GM19239 (cell line): Measurements from ENCODE around the gene MYO16.

Experiments
- DNase-seq: peaks from one replicate; pipeline ENCODE4 v3.0.0; 2011; ENCODE audit warnings: low spot score; ENCODE audit not compliant: insufficient read length
- FAIRE-seq: peaks from 2 replicates; lab custom pipeline; 2011; peaks lifted over from hg19 to GRCh38; lab: Jason Lieb, UNC

The MYO16 gene

DNA sequence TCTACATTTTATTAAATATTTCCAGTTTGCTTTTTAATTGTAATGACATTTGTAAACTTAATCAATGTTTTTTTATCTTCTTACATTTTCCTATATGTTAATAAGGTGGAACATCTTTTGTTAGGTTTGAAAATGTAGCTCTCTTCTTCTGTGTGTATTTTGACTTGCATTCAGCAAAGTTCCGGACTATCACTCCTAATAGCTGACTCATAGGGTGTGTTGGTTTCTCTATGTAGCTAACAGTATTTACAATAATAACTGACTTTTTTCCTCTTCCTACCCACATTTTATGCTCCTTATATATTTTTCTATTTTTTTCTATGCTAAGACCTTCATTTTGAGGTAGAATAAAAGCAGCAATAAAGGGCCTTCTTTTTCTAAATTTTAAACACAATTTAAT is 28.1 kb downstream of the MYO16 start:
- FAIRE-seq, result no peak
- no peak for DNase-seq

DNA sequence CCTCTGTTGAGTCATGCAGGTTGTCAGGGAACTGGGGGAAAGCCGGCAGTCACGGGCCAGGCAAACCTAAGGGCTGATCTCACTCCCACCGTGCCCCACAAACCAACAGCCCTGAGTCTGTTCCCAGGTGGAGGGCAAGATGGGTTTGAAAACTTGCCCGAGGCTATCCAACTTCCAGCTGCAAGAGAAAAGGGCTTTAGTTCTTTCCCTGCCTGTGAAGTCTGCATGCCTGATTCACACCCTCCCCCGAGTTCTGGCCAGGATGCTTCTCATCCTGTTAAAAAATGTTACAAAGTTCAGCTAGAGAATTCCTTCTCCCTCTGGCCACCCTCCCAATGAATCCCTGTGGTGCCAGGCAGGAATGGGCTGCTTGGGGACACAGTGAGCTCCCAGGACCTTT is 33.1 kb downstream of the MYO16 start:
- FAIRE-seq (no peak), DNase-seq (no peak)

DNA sequence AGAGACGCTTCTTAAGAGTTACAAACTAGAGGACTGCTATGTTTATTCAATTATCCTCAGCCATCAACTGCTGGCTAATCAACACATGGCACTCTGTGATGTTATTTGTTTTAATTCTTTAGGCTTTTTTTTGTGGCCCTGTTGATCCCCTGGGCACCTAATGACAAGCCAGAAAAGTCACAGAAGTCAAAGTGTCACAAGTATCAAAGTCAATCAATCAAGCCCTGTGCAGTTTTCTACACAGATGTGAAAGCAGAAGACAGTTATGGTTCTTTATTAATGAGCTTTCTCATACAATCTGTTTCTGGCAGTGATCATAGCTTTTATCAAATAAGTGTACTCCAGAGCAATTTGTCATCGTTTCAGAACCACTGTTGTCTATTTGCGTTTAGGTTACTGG is 34.3 kb downstream of the MYO16 start:
- DNase-seq, result no peak
- no peak for FAIRE-seq

DNA sequence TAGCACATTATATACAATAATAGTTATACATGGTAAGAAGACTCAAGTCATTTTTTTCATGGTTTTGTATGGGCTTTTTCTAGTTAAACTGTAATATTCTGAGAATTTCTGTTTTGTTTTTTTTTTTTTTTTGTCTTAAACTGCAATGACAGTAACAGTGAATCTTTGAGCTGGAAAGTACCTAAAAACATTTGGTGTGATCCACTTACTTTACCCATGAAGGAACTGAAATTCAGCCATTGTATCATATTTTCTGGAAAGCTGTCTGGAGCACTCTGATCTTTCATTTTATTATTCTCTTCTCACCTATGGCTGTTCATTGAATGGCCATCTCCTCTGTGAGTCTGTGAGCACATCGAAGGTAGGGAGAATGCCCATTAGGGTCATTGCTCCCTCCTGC is 37.8 kb downstream of the MYO16 start:
- FAIRE-seq (no peak), DNase-seq (no peak)

DNA sequence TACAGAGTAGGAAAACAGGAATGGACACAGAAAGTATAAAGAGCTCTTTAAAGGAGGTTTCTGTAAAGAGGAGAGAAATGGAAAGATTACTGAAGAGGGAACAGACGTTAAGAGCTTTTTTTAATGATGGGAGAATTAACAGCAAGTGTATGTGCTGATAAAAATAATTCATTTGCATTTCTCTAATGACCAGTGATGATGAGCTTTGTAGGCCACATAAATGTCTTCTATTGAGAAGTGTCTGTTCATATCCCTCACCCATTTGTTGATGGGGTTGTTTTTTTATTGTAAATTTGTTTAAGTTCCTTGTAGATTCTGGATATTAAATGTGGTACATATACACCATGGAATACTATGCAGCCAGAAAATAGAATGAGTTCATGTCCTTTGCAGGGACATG is 40.0 kb downstream of the MYO16 start:
- no peak for FAIRE-seq
- DNase-seq, result no peak

DNA sequence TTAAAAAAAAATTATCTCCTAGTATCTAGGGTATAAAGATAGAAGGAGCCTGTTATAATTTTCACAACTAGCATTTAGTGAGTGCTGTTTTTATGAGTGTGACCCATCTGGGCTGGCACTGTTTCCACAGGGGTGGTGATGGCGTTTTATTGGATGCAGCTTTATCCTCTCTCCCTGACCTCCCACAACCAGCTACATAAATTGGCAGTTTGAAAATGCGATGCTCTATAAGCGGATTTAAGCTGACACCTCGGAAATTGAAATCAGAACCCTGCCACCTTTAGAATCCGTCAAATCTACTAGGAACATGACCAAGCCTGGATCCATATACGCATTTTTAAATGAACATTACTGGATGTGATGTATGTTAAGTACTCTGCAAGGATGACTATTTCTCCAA is 44.9 kb downstream of the MYO16 start:
- DNase-seq, result no peak
- no peak for FAIRE-seq

DNA sequence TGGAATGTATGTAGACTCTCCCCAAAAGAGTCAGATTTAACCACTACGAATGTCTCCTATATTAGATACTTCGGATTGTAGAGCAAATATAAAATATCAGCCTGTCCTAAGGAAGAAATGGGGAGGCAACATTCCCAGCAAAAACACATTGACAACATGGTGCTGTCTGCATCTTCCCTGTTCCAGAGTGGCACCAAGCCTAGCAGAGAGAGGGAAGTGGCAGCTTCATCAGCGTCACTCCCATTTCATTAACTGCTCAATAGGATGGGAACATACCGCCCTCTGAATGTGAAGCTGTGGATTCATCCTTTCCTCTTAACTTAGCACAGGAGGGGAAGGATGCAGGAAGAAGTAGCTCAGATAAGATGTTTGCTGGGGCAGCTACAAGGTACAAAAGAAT is 45.4 kb downstream of the MYO16 start:
- DNase-seq (no peak), FAIRE-seq (no peak)

DNA sequence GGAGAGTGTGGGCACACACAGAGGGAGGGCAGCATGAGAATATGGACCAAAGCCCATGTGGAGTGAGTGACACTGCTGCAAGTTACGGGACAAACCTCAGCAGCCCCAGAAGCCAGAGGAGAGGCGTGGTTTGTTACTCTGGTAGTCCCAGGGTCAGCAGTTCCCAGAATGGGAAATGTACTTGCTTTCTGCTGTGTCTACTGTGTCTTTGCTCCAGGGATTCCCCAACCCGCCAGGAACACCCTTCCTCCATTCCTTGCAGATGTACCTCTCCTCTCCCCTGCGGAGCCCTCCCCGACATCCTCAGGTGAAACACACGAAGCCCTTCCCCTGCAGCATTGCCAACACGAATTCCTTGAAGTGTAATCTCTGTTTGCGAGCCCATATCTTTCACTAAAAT is 47.2 kb downstream of the MYO16 start:
- FAIRE-seq (no peak), DNase-seq (no peak)

DNA sequence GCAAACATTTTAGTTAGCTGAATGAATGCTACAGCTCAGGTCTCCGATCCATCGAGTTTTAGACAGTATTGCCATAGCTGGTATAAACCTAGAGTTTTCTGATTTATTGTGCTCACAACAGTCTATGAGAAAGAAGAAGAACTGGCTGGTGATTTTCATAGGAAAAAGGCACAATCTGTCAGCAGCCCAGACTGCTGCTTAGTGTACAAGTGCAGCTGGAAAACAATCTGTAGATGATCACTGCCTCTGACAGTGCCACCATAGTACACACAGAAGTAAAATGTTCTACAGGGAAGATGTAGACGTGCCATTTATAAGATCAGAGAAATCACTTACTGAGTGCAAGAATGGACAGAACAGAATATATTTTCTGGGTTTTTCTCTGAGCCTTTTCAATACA is 48.4 kb downstream of the MYO16 start:
- FAIRE-seq (no peak), DNase-seq (no peak)

DNA sequence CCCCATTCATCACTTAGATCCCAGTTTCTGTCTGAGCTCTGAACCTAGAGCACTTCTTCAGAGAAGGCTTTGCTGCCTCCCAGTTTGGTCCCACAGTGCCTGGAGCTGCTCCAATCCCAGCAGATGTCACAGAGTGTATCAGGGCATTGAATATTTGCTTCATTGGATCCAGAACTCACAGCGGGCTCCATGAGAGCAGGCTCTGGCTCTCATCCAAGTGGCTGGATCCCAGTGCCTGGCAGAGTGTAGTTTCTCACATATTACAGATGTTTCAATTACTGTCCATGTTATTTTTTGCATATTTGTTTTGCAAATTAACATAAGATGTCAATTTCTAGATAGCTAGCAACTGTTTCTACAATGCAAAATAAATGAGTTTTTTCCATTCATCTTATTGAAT is 50.6 kb downstream of the MYO16 start:
- no peak for FAIRE-seq
- no peak for DNase-seq

DNA sequence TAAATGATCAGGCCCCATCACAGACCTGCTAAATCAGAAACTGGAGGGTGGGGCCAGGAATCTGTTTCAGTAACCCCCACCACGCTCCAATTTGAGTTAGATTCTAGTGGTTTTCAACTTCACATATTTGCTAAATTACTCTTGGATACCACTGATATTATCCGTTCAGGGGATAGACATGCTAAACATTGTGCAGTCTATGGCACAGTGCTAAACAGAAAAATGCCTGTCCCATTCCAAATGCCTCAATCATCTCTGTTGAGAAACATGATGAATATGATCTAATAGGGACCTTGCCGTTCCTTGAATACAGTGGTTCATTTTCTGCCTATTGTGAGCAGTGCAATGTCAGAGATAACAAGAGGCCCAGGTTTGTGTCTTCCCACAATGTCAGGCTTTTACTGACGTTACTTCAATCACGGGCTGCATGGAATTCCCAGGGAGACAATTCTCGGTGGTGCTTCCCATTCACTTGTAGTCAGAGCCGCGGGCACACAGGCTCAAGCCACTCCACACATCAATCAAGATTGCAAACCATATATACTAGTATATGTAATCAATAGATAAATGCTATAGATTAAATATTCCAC is 52.7 kb downstream of the MYO16 start:
- FAIRE-seq (no peak), DNase-seq (no peak)

DNA sequence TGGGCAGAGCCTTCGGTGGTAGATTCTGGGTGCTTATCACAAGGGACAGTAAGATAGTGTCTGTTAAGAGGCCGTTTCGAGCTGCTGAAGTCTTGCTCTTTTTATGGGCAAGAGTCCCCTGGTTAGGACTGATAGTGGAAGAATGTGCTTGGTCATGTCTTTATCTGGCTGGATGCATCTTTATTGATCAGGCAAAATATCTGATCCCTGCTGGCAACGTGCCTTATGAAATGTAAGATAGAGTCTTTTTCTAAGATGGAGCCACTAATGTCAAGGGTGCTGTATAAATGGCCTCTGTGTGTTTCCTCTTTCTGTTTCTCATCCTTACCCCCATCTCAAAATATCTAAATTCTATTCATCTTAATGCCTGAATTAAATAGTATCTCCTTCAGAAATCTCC is 53.3 kb downstream of the MYO16 start:
- DNase-seq (no peak), FAIRE-seq (no peak)

DNA sequence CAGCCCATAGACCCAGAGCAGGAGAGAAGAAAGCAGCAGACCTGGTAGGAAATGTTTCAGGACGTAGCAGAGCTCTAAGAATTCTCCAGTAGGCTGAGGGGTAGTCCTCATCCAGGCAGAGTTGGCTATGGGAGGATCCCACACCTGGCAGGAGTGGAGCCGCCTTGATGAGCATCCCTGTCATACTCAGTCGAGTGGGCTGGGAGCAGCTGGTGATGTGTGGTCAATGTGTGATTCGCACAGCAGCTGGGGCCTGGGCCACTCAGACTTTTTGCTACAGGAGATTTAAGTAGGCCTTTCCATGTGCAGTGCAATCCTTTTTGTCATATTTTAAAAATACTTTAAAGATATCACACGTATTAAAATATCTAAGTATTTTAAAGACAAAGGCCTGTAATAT is 56.6 kb downstream of the MYO16 start:
- FAIRE-seq (no peak), DNase-seq (no peak)

DNA sequence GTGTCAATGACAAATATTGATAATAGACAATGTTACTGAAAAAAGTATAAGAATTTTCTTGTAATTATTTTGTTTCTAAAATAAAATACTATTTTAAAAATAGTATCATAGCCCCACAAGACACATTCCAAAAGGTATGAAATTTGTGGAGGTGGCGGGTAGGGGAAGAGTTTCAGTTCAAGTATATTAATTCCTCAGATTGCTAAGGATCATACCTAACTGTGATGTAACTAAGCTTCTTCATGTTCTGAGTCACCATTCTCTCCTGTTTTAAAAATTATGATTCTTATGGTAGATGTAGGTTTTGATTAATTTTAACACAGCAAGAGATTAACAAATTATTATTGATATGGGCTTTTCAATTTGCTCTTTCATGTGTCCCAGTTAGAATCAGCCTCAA is 61.3 kb downstream of the MYO16 start:
- DNase-seq, result no peak
- FAIRE-seq, result no peak

DNA sequence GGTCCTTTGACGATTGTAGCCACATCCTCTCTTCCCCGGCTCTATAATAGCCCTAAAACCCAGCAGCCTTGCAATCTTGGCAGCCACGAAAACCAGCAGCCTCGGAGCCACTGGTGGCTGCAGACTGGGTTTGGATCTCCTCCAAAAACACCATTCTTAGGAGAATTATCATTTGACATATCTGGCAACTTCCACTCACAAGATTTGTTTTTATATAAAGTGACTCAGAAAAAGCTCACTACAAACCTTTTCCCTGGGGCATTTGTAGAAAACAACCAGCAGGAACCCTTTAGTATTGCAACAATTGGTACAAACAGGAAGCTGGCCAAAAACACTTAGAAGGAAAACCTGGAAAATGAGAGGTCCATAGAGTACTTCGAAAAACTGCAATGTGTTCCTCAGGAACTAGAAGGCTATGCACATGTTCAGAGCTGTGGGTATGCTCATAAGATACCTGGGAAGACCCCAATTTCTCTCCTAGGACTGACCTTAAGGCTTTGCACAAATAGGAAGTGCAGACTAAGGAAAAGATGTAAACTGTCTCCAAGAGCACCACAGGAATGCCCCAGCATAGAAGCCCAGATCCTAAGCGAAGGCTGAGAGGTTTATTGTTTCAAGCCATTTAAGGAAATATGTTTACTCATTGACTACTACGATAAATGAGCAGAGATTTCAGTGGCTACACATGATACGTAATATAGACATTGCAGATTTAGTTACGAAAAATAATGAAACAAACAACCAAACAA is 71.2 kb downstream of the MYO16 start:
- FAIRE-seq, result no peak

DNA sequence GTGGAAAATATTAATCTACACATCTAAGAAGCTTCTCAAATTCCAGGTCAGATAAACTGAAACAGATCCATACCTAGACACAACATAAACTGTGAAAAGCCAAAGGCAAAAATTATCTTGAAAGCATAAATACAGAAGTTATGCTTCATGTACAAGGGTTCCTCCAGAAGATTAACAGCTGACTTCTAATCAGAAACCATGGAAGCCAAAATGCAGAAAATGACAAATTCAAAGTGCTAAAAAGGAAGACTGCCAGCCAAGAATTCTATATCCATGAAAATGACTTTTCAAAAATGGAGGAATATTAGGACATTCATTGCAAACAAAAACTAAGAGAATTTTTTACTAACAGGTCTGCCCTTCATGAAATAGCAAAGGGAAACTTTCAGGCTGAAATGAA is 72.8 kb downstream of the MYO16 start:
- FAIRE-seq, result no peak
- DNase-seq, result no peak

More for the DNA sequence above, 71.2 kb downstream of the MYO16 start:
- no peak for DNase-seq

DNA sequence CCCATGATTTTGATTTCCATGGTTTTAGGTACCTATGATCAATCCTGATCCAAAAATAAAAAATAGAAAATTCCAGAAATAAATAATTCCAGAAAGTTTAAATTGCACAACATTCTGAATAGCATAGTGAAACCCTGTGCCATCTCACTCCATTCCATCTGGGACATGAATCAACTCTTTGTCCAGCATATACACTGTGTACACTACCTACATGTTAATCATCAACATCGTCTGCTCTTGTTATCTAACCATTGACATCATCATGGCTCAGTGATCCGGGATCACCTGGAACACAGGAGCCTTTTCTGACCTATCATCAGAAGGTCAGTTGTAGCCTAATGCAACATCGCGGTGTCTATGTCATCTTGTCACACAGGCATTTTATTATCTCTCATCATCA is 75.6 kb downstream of the MYO16 start:
- no peak for FAIRE-seq
- no peak for DNase-seq

DNA sequence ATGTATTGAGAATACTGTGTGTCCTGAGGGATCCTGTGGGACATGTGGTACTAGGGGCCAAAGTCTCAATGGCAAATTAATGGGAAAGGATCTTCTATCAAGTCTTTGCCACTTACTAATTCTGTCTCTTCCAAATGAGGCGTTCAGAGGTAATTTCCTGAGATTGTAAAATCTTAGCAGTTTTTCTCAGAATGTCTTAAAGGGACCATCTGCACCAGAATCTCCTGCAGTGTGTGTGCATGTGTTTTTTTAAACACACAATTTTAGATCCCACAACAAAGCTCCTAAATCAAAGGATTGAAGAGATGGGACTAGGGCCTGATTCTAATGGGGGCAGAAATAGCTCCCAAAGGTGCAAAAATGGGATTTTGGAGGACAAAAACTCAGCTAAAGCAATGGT is 78.2 kb downstream of the MYO16 start:
- no peak for FAIRE-seq
- DNase-seq, result no peak

DNA sequence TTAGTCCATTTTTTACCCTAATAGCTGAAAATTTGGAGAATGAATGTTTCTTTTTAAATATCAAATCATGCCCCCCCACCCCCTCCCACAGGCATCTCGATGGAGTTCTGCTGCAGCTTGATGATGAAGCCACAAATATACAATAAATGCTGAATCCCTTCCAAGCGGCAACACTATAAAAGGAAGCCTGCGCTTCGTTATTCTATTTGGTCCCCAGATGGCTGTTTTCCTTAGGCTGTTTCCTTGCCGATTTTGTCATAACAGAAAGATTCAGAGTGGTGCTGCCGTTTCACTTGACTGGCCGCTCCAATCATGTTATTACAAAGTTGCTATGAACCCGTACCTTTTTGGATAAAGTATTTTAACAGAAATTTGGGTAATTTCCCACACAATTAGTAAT is 79.5 kb downstream of the MYO16 start:
- FAIRE-seq (no peak), DNase-seq (no peak)

DNA sequence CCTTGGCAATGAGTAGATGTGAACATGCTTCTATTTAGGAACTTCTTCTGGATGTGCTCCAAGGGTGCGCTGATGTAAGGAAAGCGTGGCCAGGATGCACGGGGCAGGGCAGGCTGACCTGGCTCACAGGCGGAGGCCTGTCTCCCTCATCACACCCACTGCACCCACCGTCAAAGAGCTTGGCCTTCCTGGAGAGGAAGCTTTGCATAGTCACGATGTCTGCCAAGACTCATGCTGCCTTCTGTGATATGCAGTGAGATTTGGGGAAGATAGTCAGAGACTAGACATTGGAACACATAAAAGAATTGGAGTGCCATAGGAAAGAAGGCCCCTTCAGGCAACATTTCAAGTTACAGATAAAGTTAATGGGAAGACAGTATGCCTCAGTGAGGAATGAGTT is 82.0 kb downstream of the MYO16 start:
- DNase-seq (no peak), FAIRE-seq (no peak)

DNA sequence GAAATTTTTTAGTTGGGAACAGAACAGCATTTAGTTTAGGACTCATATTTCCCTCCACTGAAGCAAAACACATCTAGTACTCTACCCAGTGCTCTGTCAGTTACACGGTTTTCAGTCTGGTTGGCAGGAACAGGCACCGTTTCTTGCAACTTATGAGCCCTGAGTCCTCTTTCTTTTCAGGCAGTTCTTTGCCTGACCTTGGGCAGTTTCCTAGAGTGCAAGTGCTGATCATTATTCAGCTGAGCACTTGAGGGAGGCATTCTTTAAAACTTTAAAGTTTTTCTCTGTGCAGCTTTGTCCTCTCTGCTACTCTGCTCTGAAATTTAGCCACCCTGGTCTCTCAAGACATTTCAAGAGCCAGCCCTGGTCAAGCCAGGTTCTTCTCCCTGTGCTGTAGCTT is 96.1 kb downstream of the MYO16 start:
- no peak for FAIRE-seq
- DNase-seq, result no peak

DNA sequence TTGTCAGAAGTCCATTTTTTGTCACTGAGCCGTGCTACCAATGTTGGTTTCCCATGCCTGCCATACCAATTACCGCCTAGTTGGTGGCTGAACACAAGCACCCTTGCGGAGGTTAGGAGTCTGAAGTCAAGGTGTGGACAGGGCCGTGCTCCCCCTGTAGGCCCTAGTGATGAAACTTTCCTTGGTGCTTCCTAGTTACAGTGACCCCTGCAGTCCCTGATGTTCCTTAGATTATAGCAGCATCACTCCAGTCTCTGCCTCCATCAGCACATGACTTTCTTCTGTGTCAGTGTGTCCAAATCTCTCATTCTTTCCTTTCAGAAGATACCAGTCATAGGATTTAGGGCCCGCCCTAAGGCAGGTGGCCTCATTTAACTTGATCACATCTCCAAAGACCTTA is 99.0 kb downstream of the MYO16 start:
- DNase-seq, result no peak

More for the DNA sequence above, 99.0 kb downstream of the MYO16 start:
- FAIRE-seq, result no peak
